GM21381 (cell line): ENCODE results near the gene PHF11.
"Not testable (repeated sequence)": the region's sequence is repeated elsewhere in the genome, so short reads cannot be mapped to it uniquely, and the experiment has no call there.

Experiments used
- ATAC-seq: cut with Tn5 transposase; IDR thresholded peaks from one replicate; pipeline ENCODE4 v1.9.1; 2021; ENCODE audit warnings: mild to moderate bottlenecking, moderate library complexity; ENCODE audit not compliant: unreplicated experiment

PHF11 gene

DNA sequence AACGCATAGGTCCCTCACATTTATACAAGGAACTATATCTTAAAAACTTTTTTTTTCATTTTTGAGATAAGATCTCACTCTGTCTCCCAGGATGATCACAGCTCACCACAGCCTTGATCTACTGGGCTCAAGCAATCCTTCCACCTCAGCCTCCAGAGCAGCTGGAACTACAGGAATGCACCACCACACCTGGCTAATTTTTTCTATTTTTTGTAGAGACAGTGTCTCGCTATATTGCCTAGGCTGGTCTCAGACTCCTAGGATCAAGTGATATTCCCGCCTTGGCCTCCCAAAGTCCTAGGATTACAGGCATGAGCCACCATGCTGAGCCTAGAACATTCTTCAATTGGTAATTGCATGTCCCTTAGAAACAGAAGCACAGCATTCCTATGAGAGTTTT, 47.9 kb downstream of the PHF11 start:
- ATAC-seq: no peak

DNA sequence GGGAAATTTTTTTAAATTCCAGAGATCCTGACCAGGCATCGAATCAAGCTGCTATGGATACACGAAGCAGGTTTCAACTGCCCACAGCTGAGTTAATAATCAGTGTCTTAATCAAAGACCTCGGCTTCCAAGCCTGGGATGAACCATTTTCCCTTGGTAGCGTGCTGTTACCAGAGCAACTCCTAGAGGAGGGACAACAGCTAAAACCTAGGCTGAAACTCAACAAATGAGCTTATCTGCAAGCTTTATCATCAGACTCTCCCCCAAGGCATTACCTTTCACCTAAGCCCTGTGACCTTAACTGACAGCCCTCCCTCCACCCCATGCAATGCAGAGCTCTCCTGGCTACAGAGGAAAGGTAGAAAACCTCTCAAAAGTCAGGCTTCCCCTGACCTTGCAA, 49.9 kb downstream of the PHF11 start:
- ATAC-seq: no peak

DNA sequence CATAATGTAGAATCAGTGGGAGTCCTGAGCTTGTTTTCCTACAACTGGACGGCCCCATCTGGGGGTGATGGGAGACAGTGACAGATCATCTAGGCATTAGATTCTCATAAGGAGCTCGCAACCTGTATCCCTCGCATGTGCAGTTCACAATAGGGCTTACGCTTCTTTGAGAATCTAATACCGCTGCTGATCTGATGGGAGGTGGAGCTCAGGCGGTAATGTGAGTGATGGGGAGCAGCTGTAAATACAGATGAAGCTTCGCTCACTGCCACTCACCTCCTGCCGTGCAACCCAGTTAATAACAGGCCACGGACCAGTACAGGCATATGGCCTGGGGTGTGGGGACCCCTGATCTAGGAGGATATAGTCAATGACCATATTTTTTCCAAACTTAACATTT, 50.8 kb downstream of the PHF11 start:
- no peak for ATAC-seq

DNA sequence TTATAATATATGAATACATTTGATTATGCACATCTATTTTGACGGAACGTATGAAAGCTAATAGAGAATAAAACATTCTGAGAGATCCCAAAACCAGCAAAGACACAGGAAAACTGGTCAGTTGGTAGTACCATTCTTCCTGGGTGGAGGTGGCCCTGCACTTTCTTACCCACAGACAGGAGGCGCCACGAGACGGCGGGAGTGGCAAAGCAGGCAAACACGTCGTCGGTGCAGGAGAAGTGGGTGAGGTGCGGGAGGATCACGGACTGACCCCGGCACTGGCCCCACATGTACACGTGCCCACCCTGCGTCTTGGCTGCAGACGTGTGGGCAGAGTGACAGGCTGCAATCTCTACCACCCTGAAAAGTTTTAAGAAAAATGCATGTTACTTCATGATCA, 53.5 kb downstream of the PHF11 start:
- ATAC-seq: no peak

DNA sequence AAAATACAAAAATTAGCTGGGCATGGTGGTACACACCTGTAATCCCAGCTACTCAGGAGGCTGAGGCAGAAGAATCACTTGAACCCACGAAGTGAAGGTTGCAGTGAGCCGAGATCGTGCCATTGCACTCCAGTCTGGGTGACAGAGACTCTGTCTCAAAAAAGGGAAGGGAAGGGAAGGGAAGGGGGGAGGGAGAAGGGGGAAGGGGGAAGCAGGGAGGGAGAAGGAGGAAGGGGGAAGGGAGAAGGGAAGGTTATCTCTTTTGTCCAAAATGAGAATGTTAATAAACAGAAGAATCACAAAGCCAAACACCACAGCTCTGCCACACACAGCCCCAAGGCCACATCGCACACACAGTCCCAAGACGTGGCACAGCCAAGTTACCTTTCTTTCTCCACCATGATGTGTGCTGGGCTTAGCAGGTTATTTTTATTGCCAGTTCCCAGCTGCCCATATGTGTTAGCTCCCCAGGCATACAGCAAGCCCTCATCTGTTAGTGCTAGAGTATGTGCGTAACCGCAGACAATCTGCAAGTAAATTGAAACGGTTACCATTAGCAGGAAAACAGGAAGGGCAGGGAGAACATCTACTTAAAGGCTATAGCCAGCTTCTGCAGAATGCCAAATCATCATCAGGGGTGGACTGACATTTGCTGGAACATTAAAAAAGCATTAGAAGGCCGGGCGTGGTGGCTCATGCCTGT, 55.3 kb downstream of the PHF11 start:
- ATAC-seq: no peak

DNA sequence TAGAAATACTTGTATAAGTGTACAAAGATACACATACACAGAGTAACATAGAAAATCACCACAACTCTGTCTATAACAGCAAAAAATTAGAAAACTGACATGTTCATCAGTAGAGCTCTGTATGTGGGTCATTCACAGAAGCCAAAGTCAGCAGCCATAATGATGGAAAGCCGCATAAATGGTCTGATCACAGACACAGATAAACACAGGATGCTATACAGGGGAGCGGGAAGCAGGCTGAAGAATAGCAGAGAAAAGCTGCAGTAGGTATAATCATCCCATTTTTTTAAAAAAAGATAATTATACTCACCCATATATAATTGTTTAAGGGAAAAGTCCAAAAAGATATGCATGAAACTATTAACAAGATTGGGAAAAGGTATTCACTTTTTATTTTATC, 58.1 kb downstream of the PHF11 start:
- ATAC-seq: no peak

DNA sequence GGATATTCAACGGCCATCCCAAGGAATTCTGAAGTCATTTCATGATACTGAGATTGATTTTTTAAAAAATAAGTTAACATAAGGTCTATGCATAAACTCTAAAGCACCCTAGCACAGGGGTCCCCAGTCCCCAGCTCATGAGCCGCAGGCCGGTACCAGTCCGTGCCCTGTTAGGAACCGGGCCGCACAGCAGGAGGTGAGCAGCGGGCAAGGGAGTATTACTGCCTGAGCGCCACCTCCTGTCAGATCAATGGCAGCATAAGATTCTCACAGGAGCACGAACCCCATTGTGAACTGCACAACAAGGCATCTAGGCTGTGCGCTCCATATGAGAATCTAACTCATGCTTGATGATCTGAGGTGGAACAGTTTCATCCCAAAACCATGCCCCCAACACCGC, 58.6 kb downstream of the PHF11 start:
- ATAC-seq: no peak

DNA sequence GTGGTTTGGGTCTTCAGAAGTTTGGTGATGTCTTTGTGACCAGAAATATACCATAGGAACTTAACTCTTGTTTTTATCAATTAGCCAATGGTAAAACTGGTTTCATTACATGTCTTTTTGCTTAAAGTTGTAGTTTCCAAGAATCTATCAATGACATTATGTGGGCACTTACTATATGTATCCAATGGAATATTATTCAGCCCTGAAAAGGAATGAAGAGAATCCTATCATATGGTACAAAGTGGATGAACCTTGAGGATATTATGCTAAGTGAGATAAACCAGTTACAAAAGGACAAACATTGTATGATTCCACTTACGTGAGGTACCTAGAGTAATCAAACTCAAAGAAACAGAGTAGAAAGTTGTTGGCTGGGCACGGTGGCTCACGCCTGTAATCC, 63.3 kb downstream of the PHF11 start:
- no peak for ATAC-seq

DNA sequence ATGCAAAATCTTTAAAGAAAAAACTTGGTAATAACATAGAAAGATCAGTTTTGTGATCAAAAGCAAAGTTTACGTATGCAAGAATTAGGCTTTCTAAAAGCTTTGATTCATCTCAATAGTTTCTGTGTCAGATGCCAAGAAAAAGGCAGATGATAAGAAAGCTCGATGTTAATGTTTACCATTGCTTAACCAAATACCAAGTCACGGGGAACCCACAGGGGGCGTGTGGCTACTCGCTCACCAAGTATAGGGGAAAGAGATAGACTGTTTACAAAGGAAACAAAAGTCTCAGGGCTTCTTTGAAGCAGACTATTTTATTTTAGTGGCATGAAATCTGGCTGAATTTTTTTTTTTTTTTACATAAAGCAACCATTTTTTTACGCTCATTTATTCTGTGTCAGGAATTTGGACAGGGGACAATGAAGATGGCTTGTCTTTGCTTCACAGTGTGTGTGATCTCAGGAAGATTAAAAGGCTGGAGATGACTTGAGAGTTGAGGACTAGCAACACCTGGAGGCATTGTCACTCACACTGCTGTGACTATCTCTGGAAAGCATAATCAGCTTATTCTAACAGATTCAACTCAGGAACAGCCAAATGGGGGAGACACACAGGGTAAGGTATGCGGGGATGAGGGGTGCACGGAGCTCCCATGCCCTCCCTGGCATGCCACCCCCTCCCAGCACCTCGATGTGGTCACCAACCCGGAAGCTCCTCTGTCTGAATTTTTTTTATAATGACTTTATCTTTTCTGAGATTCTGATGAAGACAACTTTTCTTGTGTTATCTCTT, 64.7 kb downstream of the PHF11 start:
- no peak for ATAC-seq

DNA sequence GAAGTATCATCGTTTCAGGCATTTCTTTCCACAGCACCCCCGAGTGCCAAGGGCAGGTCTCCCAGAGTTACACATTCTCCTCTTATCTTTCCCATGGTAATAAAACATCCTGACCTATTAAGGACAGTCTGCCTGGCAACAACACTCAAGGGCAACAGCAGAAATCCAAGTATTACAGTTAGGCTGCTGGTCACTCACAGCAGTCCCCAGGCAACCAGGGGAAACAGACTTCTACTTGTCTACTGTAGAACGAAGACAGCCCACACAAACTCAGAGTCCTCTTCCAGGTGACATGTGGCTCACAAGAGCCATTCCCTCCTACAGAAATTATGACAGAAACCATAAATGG, 65.3 kb downstream of the PHF11 start:
- no peak for ATAC-seq

DNA sequence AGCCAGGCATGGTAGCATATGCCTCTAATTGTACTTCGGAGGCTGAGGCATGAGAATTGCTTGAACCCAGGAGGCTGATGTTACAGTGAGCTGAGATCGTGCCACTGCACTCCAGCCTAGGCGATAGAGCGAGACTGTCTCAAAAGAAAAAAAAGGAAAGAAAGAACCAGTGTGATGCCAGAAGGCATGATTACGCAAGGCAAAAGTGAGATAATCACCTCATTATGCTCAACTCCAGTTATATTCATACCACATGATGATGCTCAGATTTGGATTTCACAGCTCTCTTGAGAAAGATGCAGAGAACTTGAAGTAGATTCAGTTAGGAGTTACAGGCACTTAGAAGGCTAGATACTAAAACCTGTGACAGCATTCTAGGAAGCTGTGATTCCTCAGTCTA, 67.8 kb downstream of the PHF11 start:
- no peak for ATAC-seq

DNA sequence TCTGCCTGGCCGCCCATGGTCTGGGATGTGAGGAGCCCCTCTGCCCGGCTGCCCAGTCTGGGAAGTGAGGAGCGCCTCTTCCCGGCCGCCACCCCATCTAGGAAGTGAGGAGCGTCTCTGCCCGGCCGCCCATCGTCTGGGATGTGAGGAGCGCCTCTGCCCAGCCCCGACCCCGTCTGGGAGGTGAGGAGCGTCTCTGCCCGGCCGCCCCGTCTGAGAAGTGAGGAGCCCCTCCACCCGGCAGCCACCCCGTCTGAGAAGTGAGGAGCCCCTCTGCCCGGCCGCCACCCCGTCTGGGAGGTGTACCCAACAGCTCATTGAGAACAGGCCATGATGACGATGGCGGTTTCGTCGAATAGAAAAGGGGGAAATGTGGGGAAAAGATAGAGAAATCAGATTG, 69.7 kb downstream of the PHF11 start:
- ATAC-seq: not testable (repeated sequence)

DNA sequence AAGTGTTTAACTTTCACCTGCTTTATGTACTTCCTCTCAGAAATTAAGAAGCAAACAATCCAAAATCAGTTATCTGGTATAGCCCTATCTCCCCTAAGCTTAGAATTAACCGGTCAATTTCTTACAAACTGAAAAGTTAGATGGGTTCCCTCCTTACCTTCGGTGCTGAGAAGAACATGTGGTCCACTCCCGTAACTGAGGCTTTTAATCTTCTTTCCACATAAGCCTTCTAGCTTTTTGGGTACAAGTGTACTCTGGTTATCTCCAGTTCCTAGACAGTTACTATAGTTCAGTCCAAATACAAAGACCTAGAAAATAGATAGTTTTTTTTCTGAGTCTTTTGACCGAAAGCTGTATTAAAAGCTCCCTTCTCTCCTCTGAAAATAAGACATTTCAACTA, 70.7 kb downstream of the PHF11 start:
- no peak for ATAC-seq

DNA sequence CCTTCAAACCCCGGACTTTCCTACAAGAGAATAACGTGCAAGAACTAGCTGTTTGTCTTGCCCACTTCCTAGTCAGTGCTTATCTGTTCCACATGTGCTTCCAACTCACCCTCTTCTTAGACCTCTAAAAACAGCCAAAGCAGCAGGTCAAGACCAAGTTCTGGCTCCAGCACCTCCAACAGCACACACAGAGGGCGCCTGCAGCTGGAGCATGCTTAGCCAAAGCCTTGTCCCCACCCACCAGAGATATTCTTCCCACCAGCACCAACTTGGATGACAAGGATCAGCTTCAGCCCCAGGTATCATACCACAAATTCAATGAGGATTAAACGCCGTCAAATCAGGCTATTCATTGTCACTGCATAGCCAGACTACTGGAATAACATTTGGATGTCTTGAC, 71.7 kb downstream of the PHF11 start:
- no peak for ATAC-seq

DNA sequence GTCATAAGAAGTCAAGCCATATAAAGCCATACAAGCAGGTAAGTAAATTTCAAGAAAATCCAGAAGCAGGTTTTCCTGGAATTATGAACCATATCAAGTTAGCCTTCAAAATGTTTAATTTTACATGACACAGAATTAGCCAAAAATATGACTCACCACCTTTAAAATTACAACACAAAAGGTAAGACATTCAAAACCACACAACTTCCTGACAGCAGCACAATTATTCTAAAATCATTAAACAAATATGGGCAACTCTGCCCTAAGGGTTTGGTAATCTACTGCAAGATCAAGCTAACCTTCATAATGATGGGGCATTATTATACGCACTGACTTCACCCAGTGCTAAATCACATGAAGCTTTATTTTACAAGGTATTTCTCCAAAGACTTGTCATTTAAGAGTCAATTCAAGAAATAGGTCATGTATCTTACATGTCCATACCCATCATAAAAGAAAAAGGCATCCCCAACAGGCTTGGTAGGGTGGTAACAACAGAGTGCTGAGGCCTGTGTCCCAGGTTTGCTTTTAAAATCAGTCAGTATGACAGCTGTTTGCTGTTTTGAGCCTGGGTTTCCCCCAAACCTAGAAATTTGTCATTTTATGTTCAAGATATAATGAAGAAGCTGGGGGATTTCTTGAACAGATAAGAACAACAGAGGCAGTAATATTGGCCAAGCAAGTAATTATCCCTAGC, 74.4 kb downstream of the PHF11 start:
- no peak for ATAC-seq

DNA sequence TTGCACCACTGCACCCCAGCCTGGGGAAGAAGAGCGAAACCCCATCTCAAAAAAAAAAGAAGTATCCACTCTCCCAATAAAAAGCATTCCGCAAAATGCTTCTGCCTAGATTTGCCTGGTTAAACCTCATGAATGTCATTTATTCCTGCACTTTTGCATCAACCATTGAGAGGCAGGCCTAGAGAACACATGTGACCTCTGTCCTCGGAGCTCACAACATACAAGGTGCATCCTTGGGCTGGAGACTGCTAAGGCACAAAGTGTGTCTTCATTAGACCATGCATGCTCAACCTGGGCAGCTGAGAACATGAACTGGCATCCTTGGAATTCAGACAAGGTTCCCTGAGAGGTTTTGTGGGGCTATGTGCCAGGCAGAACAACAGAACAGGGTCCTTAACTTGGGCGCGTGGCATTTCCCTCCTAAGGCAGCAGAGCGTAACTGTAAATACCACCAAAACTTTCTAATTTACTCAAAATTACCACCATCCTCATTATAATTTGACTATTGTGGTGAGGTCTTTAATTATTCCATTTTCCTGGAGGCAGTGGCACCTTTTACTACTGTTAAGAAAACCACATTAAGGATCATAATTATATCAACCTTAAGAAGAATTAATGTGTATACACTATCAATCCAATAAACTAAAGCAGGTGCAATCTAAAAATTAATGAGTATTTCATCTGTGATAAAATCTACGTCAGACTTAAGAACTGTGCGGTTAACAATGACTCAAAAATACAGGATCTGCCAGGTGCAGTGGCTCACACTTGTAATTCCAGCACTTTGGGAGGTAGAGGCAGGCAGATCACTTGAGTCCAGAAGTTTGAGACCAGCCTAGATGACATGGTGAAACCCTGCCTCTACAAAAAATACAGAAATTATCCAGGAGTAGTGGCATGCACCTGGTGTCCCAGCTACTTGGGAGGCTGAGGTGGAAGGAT, 75.8 kb downstream of the PHF11 start:
- ATAC-seq: no peak
